Ishikawa (cell line): ENCODE measurements around the gene CAMTA1.

Experiments
- CEBPB ChIP-seq: IDR thresholded peaks from 2 replicates; pipeline ENCODE4 v1.6.1; 2012
- CREB1 ChIP-seq: IDR thresholded peaks from 2 replicates; pipeline ENCODE4 v1.6.1; 2012; ENCODE audit warnings: low read depth
- EGR1 ChIP-seq: IDR thresholded peaks from 2 replicates; pipeline ENCODE4 v1.6.1; 2012
- EP300 ChIP-seq: IDR thresholded peaks from 2 replicates; pipeline ENCODE4 v1.6.1; 2012; ENCODE audit warnings: borderline replicate concordance
- FOXM1 ChIP-seq: IDR thresholded peaks from 2 replicates; pipeline ENCODE4 v1.6.1; 2012; ENCODE audit warnings: low read depth, borderline replicate concordance
- MAX ChIP-seq: IDR thresholded peaks from 2 replicates; pipeline ENCODE4 v1.6.1; 2012
- NFIC ChIP-seq: IDR thresholded peaks from 2 replicates; pipeline ENCODE4 v1.6.1; 2012
- RAD21 ChIP-seq: IDR thresholded peaks from 2 replicates; pipeline ENCODE4 v1.6.1; 2012; ENCODE audit warnings: low read depth
- REST ChIP-seq: IDR thresholded peaks from 2 replicates; pipeline ENCODE4 v1.6.1; 2012; ENCODE audit warnings: low read depth, mild to moderate bottlenecking
- TAF1 ChIP-seq: IDR thresholded peaks from 2 replicates; pipeline ENCODE4 v1.6.1; 2012; ENCODE audit warnings: low read depth, mild to moderate bottlenecking
- TCF12 ChIP-seq: IDR thresholded peaks from 2 replicates; pipeline ENCODE4 v1.6.1; 2012; ENCODE audit warnings: low read depth
- TEAD4 ChIP-seq: IDR thresholded peaks from 2 replicates; pipeline ENCODE4 v1.6.1; 2012
- USF1 ChIP-seq: IDR thresholded peaks from 2 replicates; pipeline ENCODE4 v1.6.1; 2012
- YY1 ChIP-seq: IDR thresholded peaks from 2 replicates; pipeline ENCODE4 v1.6.1; 2012; ENCODE audit warnings: low read depth
- ZBTB7A ChIP-seq: IDR thresholded peaks from 2 replicates; pipeline ENCODE4 v1.6.1; 2012; ENCODE audit warnings: low read depth

The CAMTA1 gene

GRCh38 chr1:7079637-7080036 is 294.4 kb downstream of the CAMTA1 start:
- no peak for TF ChIP-seq FOXM1
- no peak for TF ChIP-seq CREB1
- TF ChIP-seq YY1 = no peak
- TF ChIP-seq REST = no peak
- no peak for TF ChIP-seq CEBPB
- TF ChIP-seq USF1 = no peak
- no peak for TF ChIP-seq EP300
- no peak for TF ChIP-seq EGR1
- TF ChIP-seq ZBTB7A = no peak
- TF ChIP-seq TEAD4 = no peak
- no peak for TF ChIP-seq MAX
- no peak for TF ChIP-seq TAF1
- no peak for TF ChIP-seq NFIC
- TF ChIP-seq RAD21 = no peak

- no peak for TF ChIP-seq USF1
- no peak for TF ChIP-seq CEBPB
- no peak for TF ChIP-seq CREB1
- no peak for TF ChIP-seq TEAD4
- TF ChIP-seq TAF1 = no peak
- TF ChIP-seq FOXM1 = no peak
- TF ChIP-seq MAX = no peak
- TF ChIP-seq YY1 = no peak
Measured at GRCh38 chr1:7084232-7084894, 299.1 kb downstream of the CAMTA1 start.

- TF ChIP-seq USF1 = no peak
- TF ChIP-seq MAX = no peak
- no peak for TF ChIP-seq ZBTB7A
- no peak for TF ChIP-seq EGR1
- no peak for TF ChIP-seq CEBPB
- no peak for TF ChIP-seq TAF1
- TF ChIP-seq TEAD4 = no peak
- no peak for TF ChIP-seq EP300
- TF ChIP-seq TCF12 = no peak
- no peak for TF ChIP-seq RAD21
- no peak for TF ChIP-seq FOXM1
- TF ChIP-seq REST = no peak
- no peak for TF ChIP-seq NFIC
- TF ChIP-seq CREB1 = no peak
- no peak for TF ChIP-seq YY1
Measured at GRCh38 chr1:7085521-7085920, 300.3 kb downstream of the CAMTA1 start.

- TF ChIP-seq EGR1 = no peak
Measured at GRCh38 chr1:7086106-7086505, 300.9 kb downstream of the CAMTA1 start.

GRCh38 chr1:7087888-7088287 is 302.6 kb downstream of the CAMTA1 start:
- TF ChIP-seq YY1 (no peak), NFIC (no peak), REST (no peak), CEBPB (no peak), CREB1 (no peak), EGR1 (no peak), RAD21 (no peak), EP300 (no peak), TEAD4 (no peak), USF1 (no peak), ZBTB7A (no peak), TAF1 (no peak)
